DND-41 (cell line): Measurements from ENCODE around the gene SEC22C.

Source experiments
- ATAC-seq: fragments of 200-7000 bp; cut with Tn5 transposase; 3 replicates; pipeline ENCODE4 v1.9.1; 2021; ENCODE audit warnings: low read depth; ENCODE audit not compliant: insufficient read depth
- DNase-seq: peaks from one replicate; pipeline ENCODE4 v3.0.0-alpha.2; 2020
- H2AFZ ChIP-seq: 2 replicates; pipeline ENCODE4 v1.6.0; 2012; ENCODE audit warnings: low read depth, low read length
- H3K27ac ChIP-seq: 2 replicates; pipeline ENCODE4 v1.5.1; 2012; ENCODE audit warnings: low read length, inconsistent platforms
- H3K27me3 ChIP-seq: fragments of 200-600 bp; sonication (generic); 2 replicates; pipeline ENCODE4 v1.6.0; 2012; ENCODE audit warnings: low read length, mild to moderate bottlenecking, inconsistent platforms; ENCODE audit not compliant: insufficient read depth, poor library complexity
- H3K36me3 ChIP-seq: 2 replicates; pipeline ENCODE4 v1.5.1; 2012; ENCODE audit warnings: low read length, inconsistent platforms; ENCODE audit not compliant: insufficient read depth
- H3K4me1 ChIP-seq: 2 replicates; pipeline ENCODE4 v1.5.1; 2012; ENCODE audit warnings: mild to moderate bottlenecking, low read length; ENCODE audit not compliant: insufficient read depth
- H3K4me2 ChIP-seq: 2 replicates; pipeline ENCODE4 v1.6.0; 2012; ENCODE audit warnings: mild to moderate bottlenecking, moderate library complexity, low read length, inconsistent platforms; ENCODE audit not compliant: insufficient read depth
- H3K4me3 ChIP-seq, 2 experiments: fragments of 200-600 bp in 1 of 2; shearing (Covaris generic) in 1 of 2; 2 replicates each; pipeline ENCODE4 v1.5.1; 2012 to 2016; ENCODE audit warnings: inconsistent platforms in 2 of 2, low read length in 2 of 2, mild to moderate bottlenecking in 2 of 2, low read depth in 1 of 2, moderate library complexity in 1 of 2
- H3K79me2 ChIP-seq: 2 replicates; pipeline ENCODE4 v1.6.0; 2012; ENCODE audit warnings: low read length, inconsistent platforms; ENCODE audit not compliant: insufficient read depth
- H3K9ac ChIP-seq: 2 replicates; pipeline ENCODE4 v1.6.0; 2012; ENCODE audit warnings: low read depth, mild to moderate bottlenecking, inconsistent platforms, low read length, moderate library complexity
- H3K9me3 ChIP-seq: 2 replicates; pipeline ENCODE4 v1.5.1; 2012; ENCODE audit warnings: low read length, moderate library complexity, mild to moderate bottlenecking, inconsistent platforms; ENCODE audit not compliant: insufficient read depth, severe bottlenecking
- H4K20me1 ChIP-seq: 2 replicates; pipeline ENCODE4 v1.6.0; 2012; ENCODE audit warnings: low read length; ENCODE audit not compliant: insufficient read depth
- CTCF ChIP-seq: IDR thresholded peaks from 2 replicates; pipeline ENCODE4 v1.5.1; 2012; ENCODE audit warnings: borderline replicate concordance, low read length, moderate library complexity, mild to moderate bottlenecking; ENCODE audit not compliant: poor library complexity, severe bottlenecking; ENCODE audit errors: extremely low read depth
- EZH2 ChIP-seq: IDR thresholded peaks from 3 replicates; pipeline ENCODE4 v1.6.1; 2012; ENCODE audit warnings: borderline replicate concordance, low read depth, mild to moderate bottlenecking, moderate library complexity, low read length, inconsistent platforms; ENCODE audit not compliant: severe bottlenecking

SEC22C gene

GRCh38 chr3:42500909-42501308 lies 80.9 kb downstream of the SEC22C start:
- Histone ChIP-seq H3K27me3 (no peaks in the 10 kb centered on the region), H3K9me3 (no peaks in the 10 kb centered on the region), H3K4me2 (no peak overlapping the region)

GRCh38 chr3:42500091-42500490 lies 81.7 kb downstream of the SEC22C start:
- H3K4me2 ChIP-seq = no peak overlapping the region

More at GRCh38 chr3:42500909-42501308, 80.9 kb downstream of the SEC22C start:
- no peaks in the 10 kb centered on the region for H3K79me2 ChIP-seq
- TF ChIP-seq CTCF = no peak
- no peak for TF ChIP-seq EZH2
- no peaks in the 10 kb centered on the region for H4K20me1 ChIP-seq
- no peak overlapping the region for H3K27ac ChIP-seq
- no peak overlapping the region for H3K9ac ChIP-seq
- H3K36me3 ChIP-seq = no peaks in the 10 kb centered on the region
- DNase-seq (no peak), ATAC-seq (no peak)
- H3K4me3 ChIP-seq = no peak overlapping the region
- H3K4me1 ChIP-seq = no peaks in the 10 kb centered on the region
- no peak overlapping the region for H2AFZ ChIP-seq

GRCh38 chr3:42499478-42499871 lies 82.3 kb downstream of the SEC22C start:
- Histone ChIP-seq H3K27ac (no peak overlapping the region), H3K27me3 (no peaks in the 10 kb centered on the region), H3K79me2 (no peaks in the 10 kb centered on the region), H3K36me3 (no peaks in the 10 kb centered on the region), H4K20me1 (no peaks in the 10 kb centered on the region), H3K4me2 (no peak overlapping the region), H3K9me3 (no peaks in the 10 kb centered on the region), H2AFZ (no peak overlapping the region), H3K4me1 (no peaks in the 10 kb centered on the region), H3K4me3 (no peak overlapping the region), H3K9ac (no peak overlapping the region)
- no peak for TF ChIP-seq CTCF
- TF ChIP-seq EZH2 = no peak
- ATAC-seq (no peak), DNase-seq (no peak)

More at GRCh38 chr3:42500091-42500490, 81.7 kb downstream of the SEC22C start:
- Histone ChIP-seq H3K4me1 (no peaks in the 10 kb centered on the region), H3K9ac (no peak overlapping the region), H3K27ac (no peak overlapping the region), H2AFZ (no peak overlapping the region), H3K9me3 (no peaks in the 10 kb centered on the region), H3K27me3 (no peaks in the 10 kb centered on the region), H3K4me3 (no peak overlapping the region), H3K36me3 (no peaks in the 10 kb centered on the region), H4K20me1 (no peaks in the 10 kb centered on the region), H3K79me2 (no peaks in the 10 kb centered on the region)
- TF ChIP-seq EZH2 = no peak
- no peak for TF ChIP-seq CTCF
- ATAC-seq = no peak
- no peak for DNase-seq

GRCh38 chr3:42498791-42499477 lies 82.8 kb downstream of the SEC22C start:
- no peaks in the 10 kb centered on the region for H3K9me3 ChIP-seq
- H3K27me3 ChIP-seq = no peaks in the 10 kb centered on the region
- H3K4me3 ChIP-seq = no peak overlapping the region
- H3K27ac ChIP-seq = no peak overlapping the region
- no peak overlapping the region for H2AFZ ChIP-seq
- no peaks in the 10 kb centered on the region for H3K36me3 ChIP-seq
- no peak for ATAC-seq
- no peak overlapping the region for H3K4me2 ChIP-seq
- no peak for DNase-seq
- no peaks in the 10 kb centered on the region for H3K79me2 ChIP-seq
- H3K4me1 ChIP-seq = no peaks in the 10 kb centered on the region
- no peak for TF ChIP-seq CTCF
- TF ChIP-seq EZH2 = no peak
- no peak overlapping the region for H3K9ac ChIP-seq
- no peaks in the 10 kb centered on the region for H4K20me1 ChIP-seq
